ENCODE data around the gene SLC22A1. TPM values are rescaled to one million over a fixed set of nuclear protein-coding genes. Genes with fewer than 3 reads are reported as not detected.
"Not testable (repeated sequence)": the region's sequence is repeated elsewhere in the genome, so short reads cannot be mapped to it uniquely, and the experiment has no call there.

Gene SLC22A1
- total RNA-seq, 1 experiment from 2014 or later, result 1.5 TPM

- no peak for TF ChIP-seq CTCF (IDR thresholded peaks at IDR 0.05; ENCODE audit: insufficient read depth in 1 of 2, low read depth in 1 of 2, low read length in 1 of 2, severe bottlenecking in 1 of 2, unreplicated experiment in 1 of 2)
- H3K4me3 ChIP-seq (ENCODE audit: low read depth, low read length), result no peak overlapping the region
- no peaks in the 10 kb centered on the region for H3K9me3 ChIP-seq
- intact Hi-C loops (cut with micrococcal nuclease; ENCODE audit: unreplicated experiment), result no loop called here
- H3K36me3 ChIP-seq (ENCODE audit: control insufficient read depth, insufficient read depth, low read length), result no peaks in the 10 kb centered on the region
- no peak overlapping the region for H3K4me3 Mint-ChIP-seq (ENCODE audit: unreplicated experiment)
- no peaks in the 10 kb centered on the region for H3K36me3 Mint-ChIP-seq (ENCODE audit: insufficient read depth, unreplicated experiment)
- no TSS peak for BruUV-seq (replicated peaks)
- no peak overlapping the region for H3K27ac Mint-ChIP-seq (ENCODE audit: unreplicated experiment)
- no peaks in the 10 kb centered on the region for H3K27me3 ChIP-seq (replicated peaks; ENCODE audit: control insufficient read depth, insufficient read depth, low read length)
- peaks cover 6% of the 10 kb centered on the region for H3K4me1 ChIP-seq
- H3K9me3 Mint-ChIP-seq (ENCODE audit: unreplicated experiment), result no peaks in the 10 kb centered on the region
- CTCF ChIA-PET, result interaction anchor here (0.6 kb wide), 1 partner anchor 1633 kb away, joined by 3 read pairs; no protein-coding TSS in a partner anchor
- peaks cover 14% of the 10 kb centered on the region for H3K4me1 Mint-ChIP-seq (ENCODE audit: low read depth, unreplicated experiment)
- H3K27me3 Mint-ChIP-seq (ENCODE audit: insufficient read depth, unreplicated experiment), result no peaks in the 10 kb centered on the region
- no peak for DNase-seq
- POLR2A ChIA-PET, result no interaction called here
Measured at GRCh38 chr6:160162030-160162566, 40.5 kb downstream of the SLC22A1 start.

- H3K36me3 ChIP-seq (ENCODE audit: control insufficient read depth, insufficient read depth, low read length), result no peaks in the 10 kb centered on the region
- no peaks in the 10 kb centered on the region for H3K27me3 ChIP-seq (replicated peaks; ENCODE audit: control insufficient read depth, insufficient read depth, low read length)
- no peak for DNase-seq
- H3K9me3 ChIP-seq, result no peaks in the 10 kb centered on the region
- H3K27me3 Mint-ChIP-seq (ENCODE audit: insufficient read depth, unreplicated experiment), result no peaks in the 10 kb centered on the region
- peaks cover 6% of the 10 kb centered on the region for H3K4me1 ChIP-seq
- CTCF ChIA-PET, result no interaction called here
- POLR2A ChIA-PET, result no interaction called here
- TF ChIP-seq CTCF (IDR thresholded peaks at IDR 0.05; ENCODE audit: insufficient read depth in 1 of 2, low read depth in 1 of 2, low read length in 1 of 2, severe bottlenecking in 1 of 2, unreplicated experiment in 1 of 2), result no peak
- no peak overlapping the region for H3K4me3 Mint-ChIP-seq (ENCODE audit: unreplicated experiment)
- no peaks in the 10 kb centered on the region for H3K9me3 Mint-ChIP-seq (ENCODE audit: unreplicated experiment)
- peaks cover 9% of the 10 kb centered on the region for H3K4me1 Mint-ChIP-seq (ENCODE audit: low read depth, unreplicated experiment)
- H3K4me3 ChIP-seq (ENCODE audit: low read depth, low read length), result no peak overlapping the region
- no peak overlapping the region for H3K27ac Mint-ChIP-seq (ENCODE audit: unreplicated experiment)
- no peaks in the 10 kb centered on the region for H3K36me3 Mint-ChIP-seq (ENCODE audit: insufficient read depth, unreplicated experiment)
- BruUV-seq (replicated peaks), result no TSS peak
- intact Hi-C loops (cut with micrococcal nuclease; ENCODE audit: unreplicated experiment), result no loop called here
Measured at GRCh38 chr6:160163425-160163824, 41.8 kb downstream of the SLC22A1 start.

- POLR2A ChIA-PET, result no interaction called here
- intact Hi-C loops (cut with micrococcal nuclease; ENCODE audit: unreplicated experiment), result no loop called here
- Histone ChIP-seq H3K36me3 (ENCODE audit: control insufficient read depth, insufficient read depth, low read length) (no peaks in the 10 kb centered on the region), H3K9me3 (no peaks in the 10 kb centered on the region), H3K27me3 (replicated peaks; ENCODE audit: control insufficient read depth, insufficient read depth, low read length) (no peaks in the 10 kb centered on the region), H3K4me3 (ENCODE audit: low read depth, low read length) (no peak overlapping the region), H3K4me1 (peaks cover 6% of the 10 kb centered on the region)
- Mint-ChIP-seq H3K4me1 (ENCODE audit: low read depth, unreplicated experiment) (peaks cover 9% of the 10 kb centered on the region), H3K4me3 (ENCODE audit: unreplicated experiment) (no peak overlapping the region), H3K9me3 (ENCODE audit: unreplicated experiment) (no peaks in the 10 kb centered on the region), H3K27me3 (ENCODE audit: insufficient read depth, unreplicated experiment) (no peaks in the 10 kb centered on the region), H3K27ac (ENCODE audit: unreplicated experiment) (no peak overlapping the region), H3K36me3 (ENCODE audit: insufficient read depth, unreplicated experiment) (no peaks in the 10 kb centered on the region)
- TF ChIP-seq CTCF (IDR thresholded peaks at IDR 0.05; ENCODE audit: insufficient read depth in 1 of 2, low read depth in 1 of 2, low read length in 1 of 2, severe bottlenecking in 1 of 2, unreplicated experiment in 1 of 2), result no peak
- CTCF ChIA-PET, result no interaction called here
- no peak for DNase-seq
- BruUV-seq (replicated peaks), result no TSS peak
Measured at GRCh38 chr6:160163912-160164311, 42.3 kb downstream of the SLC22A1 start.

GRCh38 chr6:160165928-160166327 is 44.3 kb downstream of the SLC22A1 start:
- H3K36me3 Mint-ChIP-seq (ENCODE audit: insufficient read depth, unreplicated experiment); H3K4me1 ChIP-seq; H3K27ac Mint-ChIP-seq (ENCODE audit: unreplicated experiment); H3K27me3 ChIP-seq (replicated peaks; ENCODE audit: control insufficient read depth, insufficient read depth, low read length); H3K4me3 Mint-ChIP-seq (ENCODE audit: unreplicated experiment); H3K4me1 Mint-ChIP-seq (ENCODE audit: low read depth, unreplicated experiment); H3K9me3 ChIP-seq; H3K9me3 Mint-ChIP-seq (ENCODE audit: unreplicated experiment); intact Hi-C loops (cut with micrococcal nuclease; ENCODE audit: unreplicated experiment); H3K4me3 ChIP-seq (ENCODE audit: low read depth, low read length); H3K36me3 ChIP-seq (ENCODE audit: control insufficient read depth, insufficient read depth, low read length); CTCF ChIA-PET; POLR2A ChIA-PET; DNase-seq; BruUV-seq (replicated peaks); H3K27me3 Mint-ChIP-seq (ENCODE audit: insufficient read depth, unreplicated experiment): not testable (repeated sequence)
